Activated CD4-positive, alpha-beta T cell treated with anti-CD3 and anti-CD28 coated beads, Interleukin-2, amount 50 U/mL, for 1 hour (primary cell): ENCODE measurements around the gene NAGS.
"Not testable (repeated sequence)": the region's sequence is repeated elsewhere in the genome, so short reads cannot be mapped to it uniquely, and the experiment has no call there.

Experiments
- DNase-seq: peaks from one replicate; pipeline ENCODE4 v3.0.0-alpha.2; 2020

NAGS gene

GRCh38 chr17:44004077-44004760 lies at the start of gene NAGS:
Gene NAGS, plus strand, starts transcription at chr17:44004622. Its CDS starts 42 bp downstream, at chr17:44004664.
- no peak for DNase-seq

- no peak for DNase-seq
Measured at GRCh38 chr17:43956222-43956621, 48.2 kb upstream of the NAGS start.

- DNase-seq, result no peak
Measured at GRCh38 chr17:43958748-43959352, 45.6 kb upstream of the NAGS start.

- DNase-seq, result not testable (repeated sequence)
Measured at GRCh38 chr17:43961292-43961691, 43.1 kb upstream of the NAGS start.

GRCh38 chr17:43961954-43962353 lies 42.5 kb upstream of the NAGS start:
- no peak for DNase-seq

GRCh38 chr17:43962479-43962878 lies 41.9 kb upstream of the NAGS start:
- DNase-seq, result no peak

- DNase-seq, result no peak
Measured at GRCh38 chr17:43966276-43966675, 38.1 kb upstream of the NAGS start.

- DNase-seq, result no peak
Measured at GRCh38 chr17:43967251-43967875, 37.1 kb upstream of the NAGS start.

- DNase-seq, result no peak
Measured at GRCh38 chr17:43970366-43970765, 34.1 kb upstream of the NAGS start.

- DNase-seq, result not testable (repeated sequence)
Measured at GRCh38 chr17:43971436-43971835, 33.0 kb upstream of the NAGS start.

- not testable (repeated sequence) for DNase-seq
Measured at GRCh38 chr17:43972444-43973212, 31.8 kb upstream of the NAGS start.

GRCh38 chr17:43974382-43975266 lies 29.8 kb upstream of the NAGS start:
- DNase-seq, result no peak

- DNase-seq, result no peak
Measured at GRCh38 chr17:43975898-43976297, 28.5 kb upstream of the NAGS start.

- DNase-seq, result no peak
Measured at GRCh38 chr17:43976963-43977837, 27.2 kb upstream of the NAGS start.

- no peak for DNase-seq
Measured at GRCh38 chr17:43978078-43978477, 26.3 kb upstream of the NAGS start.

GRCh38 chr17:43979011-43979410 lies 25.4 kb upstream of the NAGS start:
- DNase-seq, result no peak

GRCh38 chr17:43979671-43980070 lies 24.8 kb upstream of the NAGS start:
- DNase-seq, result no peak

GRCh38 chr17:43982171-43982570 lies 22.3 kb upstream of the NAGS start:
- DNase-seq, result no peak

- DNase-seq, result no peak
Measured at GRCh38 chr17:43983196-43983514, 21.3 kb upstream of the NAGS start.

- DNase-seq, result peak; percentile 3
Measured at GRCh38 chr17:43983515-43984411, 20.7 kb upstream of the NAGS start.

GRCh38 chr17:43984521-43984920 lies 19.9 kb upstream of the NAGS start:
- DNase-seq, result no peak
